ENCODE data around the gene MOCOS.

MOCOS gene

DNA sequence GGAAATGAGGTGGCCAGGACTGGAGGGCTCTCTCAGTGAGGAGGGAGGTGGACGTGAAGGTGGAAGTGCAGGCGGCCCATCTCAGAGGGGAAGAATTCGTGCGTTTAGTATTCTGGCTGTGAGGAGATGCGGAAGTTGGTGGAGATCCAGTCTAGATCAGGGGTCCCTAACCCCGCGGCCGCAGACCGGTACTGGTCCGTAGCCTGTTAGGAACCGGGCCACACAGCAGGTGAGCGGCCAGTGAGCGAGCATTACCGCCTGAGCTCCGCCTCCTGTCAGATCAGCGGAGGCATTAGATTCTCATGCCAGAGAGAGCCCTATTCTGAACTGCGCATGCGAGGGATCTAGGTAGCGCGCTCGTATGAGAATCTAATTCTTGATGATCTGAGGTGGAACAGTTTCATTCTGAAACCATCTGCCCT lies 108.6 kb downstream of the MOCOS start:
- peak overlapping the region; percentile 75 for H3K27ac ChIP-seq
- no peak for TF ChIP-seq CTCF (IDR thresholded peaks at IDR 0.05)
- no peak for TF ChIP-seq ZFX (IDR thresholded peaks at IDR 0.05; ENCODE audit: borderline replicate concordance)

DNA sequence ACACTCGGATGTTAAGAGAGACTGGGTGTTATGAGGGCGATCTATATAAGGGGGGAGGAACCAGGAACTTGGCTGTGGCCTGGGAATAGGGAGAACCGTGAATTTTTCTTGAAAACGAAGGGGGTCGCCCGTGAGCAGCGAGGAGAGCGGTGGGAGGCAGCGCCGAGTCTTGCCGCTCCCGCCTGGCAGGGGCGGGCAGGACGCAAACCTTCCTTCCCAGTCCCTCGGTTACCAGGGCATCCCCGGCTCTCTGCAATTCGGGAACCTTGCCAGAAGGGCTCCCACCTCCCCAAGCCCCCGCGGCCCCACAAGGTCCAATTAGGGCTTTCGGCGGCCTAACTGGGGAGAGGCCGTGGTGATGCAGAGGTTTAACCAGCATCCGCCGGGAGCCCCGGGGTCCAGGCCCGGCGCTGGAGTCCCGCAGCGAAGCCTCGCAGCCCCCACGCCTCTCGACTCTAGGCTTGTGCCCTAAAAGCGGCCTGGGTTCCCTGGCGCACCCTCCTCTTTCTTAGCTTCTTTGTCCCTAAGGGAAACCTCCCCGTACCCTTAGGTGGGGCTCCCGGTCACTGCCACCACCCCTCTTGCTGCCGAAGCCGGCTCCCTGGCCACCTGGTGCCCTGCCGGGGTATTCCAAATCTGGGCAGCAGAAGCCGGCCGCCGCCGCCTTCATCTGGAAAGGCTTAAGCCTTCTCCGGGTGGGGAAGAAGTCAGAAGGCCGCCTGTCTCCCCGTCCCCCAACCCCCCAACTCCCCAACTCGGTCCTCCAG lies 109.5 kb downstream of the MOCOS start:
- peak overlapping the region; percentile 75 for H3K27ac ChIP-seq
- TF ChIP-seq ZFX (IDR thresholded peaks at IDR 0.05; ENCODE audit: borderline replicate concordance) (no peak), CTCF (IDR thresholded peaks at IDR 0.05) (peak; percentile 75)

GRCh38 chr18:36297417-36298125 lies 110.3 kb downstream of the MOCOS start, which contains the start of gene FHOD3:
FHOD3 (plus strand) TSS chr18:36297713; CDS start chr18:36297836, 123 bp downstream.
- H3K27ac ChIP-seq = peak within 1 kb of the TSS; percentile 75
- TF ChIP-seq CTCF (IDR thresholded peaks at IDR 0.05) = no peak
- no peak for TF ChIP-seq ZFX (IDR thresholded peaks at IDR 0.05; ENCODE audit: borderline replicate concordance)

- no peak overlapping the region for H3K27ac ChIP-seq
- TF ChIP-seq ZFX (IDR thresholded peaks at IDR 0.05; ENCODE audit: borderline replicate concordance) (no peak), CTCF (IDR thresholded peaks at IDR 0.05) (no peak)
Measured at GRCh38 chr18:36298126-36298741, 110.9 kb downstream of the MOCOS start.

GRCh38 chr18:36299015-36299414 lies 111.7 kb downstream of the MOCOS start:
- H3K27ac ChIP-seq = no peak overlapping the region
- TF ChIP-seq ZFX (IDR thresholded peaks at IDR 0.05; ENCODE audit: borderline replicate concordance) = no peak
- no peak for TF ChIP-seq CTCF (IDR thresholded peaks at IDR 0.05)

- no peak for TF ChIP-seq CTCF (IDR thresholded peaks at IDR 0.05)
- no peak for TF ChIP-seq ZFX (IDR thresholded peaks at IDR 0.05; ENCODE audit: borderline replicate concordance)
- H3K27ac ChIP-seq = no peak overlapping the region
Measured at GRCh38 chr18:36300211-36300610, 112.9 kb downstream of the MOCOS start.
